AG09319 (cell line): ENCODE measurements around the gene PTPRD.

Source experiments
- DNase-seq: peaks from one replicate; pipeline ENCODE4 v3.0.0-alpha.2; 2010; ENCODE audit warnings: low read depth; ENCODE audit errors: extremely low read depth
- TF ChIP-seq, protein P1 (sequence below): IDR thresholded peaks from 2 replicates; pipeline ENCODE4 v1.5.1; 2011; ENCODE audit warnings: low read depth, mild to moderate bottlenecking, inconsistent platforms, low read length, moderate library complexity

PTPRD gene

GRCh38 chr9:9257999-9258498 is 1354.8 kb downstream of the PTPRD start:
- TF ChIP-seq, protein P1, sequence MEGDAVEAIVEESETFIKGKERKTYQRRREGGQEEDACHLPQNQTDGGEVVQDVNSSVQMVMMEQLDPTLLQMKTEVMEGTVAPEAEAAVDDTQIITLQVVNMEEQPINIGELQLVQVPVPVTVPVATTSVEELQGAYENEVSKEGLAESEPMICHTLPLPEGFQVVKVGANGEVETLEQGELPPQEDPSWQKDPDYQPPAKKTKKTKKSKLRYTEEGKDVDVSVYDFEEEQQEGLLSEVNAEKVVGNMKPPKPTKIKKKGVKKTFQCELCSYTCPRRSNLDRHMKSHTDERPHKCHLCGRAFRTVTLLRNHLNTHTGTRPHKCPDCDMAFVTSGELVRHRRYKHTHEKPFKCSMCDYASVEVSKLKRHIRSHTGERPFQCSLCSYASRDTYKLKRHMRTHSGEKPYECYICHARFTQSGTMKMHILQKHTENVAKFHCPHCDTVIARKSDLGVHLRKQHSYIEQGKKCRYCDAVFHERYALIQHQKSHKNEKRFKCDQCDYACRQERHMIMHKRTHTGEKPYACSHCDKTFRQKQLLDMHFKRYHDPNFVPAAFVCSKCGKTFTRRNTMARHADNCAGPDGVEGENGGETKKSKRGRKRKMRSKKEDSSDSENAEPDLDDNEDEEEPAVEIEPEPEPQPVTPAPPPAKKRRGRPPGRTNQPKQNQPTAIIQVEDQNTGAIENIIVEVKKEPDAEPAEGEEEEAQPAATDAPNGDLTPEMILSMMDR = no peak
- no peak for DNase-seq

- no peak for DNase-seq
- TF ChIP-seq, protein P1 = no peak
Observed at GRCh38 chr9:9246726-9247125, 1366.1 kb downstream of the PTPRD start.

GRCh38 chr9:9231946-9232345 is 1380.9 kb downstream of the PTPRD start:
- no peak for DNase-seq
- TF ChIP-seq, protein P1 = no peak

GRCh38 chr9:9229269-9229668 is 1383.5 kb downstream of the PTPRD start:
- no peak for DNase-seq
- TF ChIP-seq, protein P1 = no peak

- TF ChIP-seq, protein P1 = no peak
- no peak for DNase-seq
Observed at GRCh38 chr9:9223175-9223574, 1389.6 kb downstream of the PTPRD start.

GRCh38 chr9:9222730-9223129 is 1390.1 kb downstream of the PTPRD start:
- DNase-seq = no peak
- TF ChIP-seq, protein P1 = no peak

- TF ChIP-seq, protein P1 = no peak
Observed at GRCh38 chr9:9216934-9217333, 1395.9 kb downstream of the PTPRD start.

More at GRCh38 chr9:9216934-9217333, 1395.9 kb downstream of the PTPRD start:
- no peak for DNase-seq
